GM23248 (cell line): Measurements from ENCODE around the gene HSF2BP.

ENCODE experiments used
- EZH2 ChIP-seq: fragments of 200-600 bp; sonication (generic); IDR thresholded peaks from 2 replicates; pipeline ENCODE4 v1.6.1; 2018; ENCODE audit warnings: antibody characterized with exemption, mild to moderate bottlenecking; ENCODE audit not compliant: insufficient read depth, poor library complexity, severe bottlenecking
- EZH2phosphoT487 ChIP-seq: fragments of 200-600 bp; sonication (generic); IDR thresholded peaks from 2 replicates; pipeline ENCODE4 v1.6.1; 2018; ENCODE audit warnings: antibody characterized with exemption, moderate library complexity, mild to moderate bottlenecking, low read depth; ENCODE audit not compliant: insufficient read depth

DNA sequence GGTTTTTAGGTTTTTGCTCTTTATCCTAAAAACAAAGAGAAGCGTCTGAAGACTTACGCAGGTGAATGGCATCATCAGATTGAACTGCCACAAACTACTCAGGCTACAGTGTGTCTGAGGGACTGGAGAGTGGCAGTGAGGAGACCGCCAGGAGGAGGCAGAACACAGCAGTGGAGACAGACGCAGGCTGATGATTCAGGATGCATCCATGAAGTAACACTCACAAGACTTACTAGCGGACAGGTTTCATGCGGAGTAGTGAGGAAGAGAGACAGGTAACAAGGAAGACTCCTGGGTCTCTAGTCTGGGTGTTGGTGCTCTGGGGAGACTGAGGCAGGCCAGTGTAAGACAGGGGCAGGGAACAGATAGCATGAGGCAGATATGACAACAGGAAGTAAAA, 5.7 kb downstream of the HSF2BP start:
- no peak for TF ChIP-seq EZH2phosphoT487
- TF ChIP-seq EZH2, result no peak
